Right atrium auricular region (tissue), 2 donors: Measurements from ENCODE around the gene MFSD11. TPM values are rescaled to one million over a fixed set of nuclear protein-coding genes. Genes with fewer than 3 reads are reported as not detected.
A peak's percentile ranks its signal among the peaks of the same experiment; 100 is the strongest.
"Not testable (repeated sequence)": the region's sequence is repeated elsewhere in the genome, so short reads cannot be mapped to it uniquely, and the experiment has no call there.

Experiments used
- DNase-seq: peaks from one replicate; pipeline ENCODE4 v3.0.0-alpha.2; 2019; ENCODE audit warnings: low spot score
- H3K27ac ChIP-seq, 2 donors: fragments of 200-600 bp; sonication (generic); 1 replicate in 1 of 2; 2 replicates in 1 of 2; pipeline ENCODE4 v1.5.1; 2016 to 2019
- H3K27me3 ChIP-seq, 2 donors: fragments of 200-600 bp; sonication (generic); one replicate each; pipeline versions ENCODE4 v1.5.1 to v1.6.0; 2017 to 2019
- H3K36me3 ChIP-seq: fragments of 200-600 bp; sonication (generic); one replicate; pipeline ENCODE4 v1.5.1; 2016
- H3K4me1 ChIP-seq, 2 donors: fragments of 200-600 bp; sonication (generic); one replicate each; pipeline versions ENCODE4 v1.5.1 to v1.6.0; 2017 to 2019
- H3K4me3 ChIP-seq, 2 donors: fragments of 200-600 bp; sonication (generic); 1 replicate in 1 of 2; 2 replicates in 1 of 2; pipeline ENCODE4 v1.5.1; 2017 to 2019; ENCODE audit warnings: mild to moderate bottlenecking in 1 of 2, moderate library complexity in 1 of 2
- H3K9me3 ChIP-seq, 2 donors: fragments of 200-600 bp; sonication (generic); one replicate each; pipeline ENCODE4 v1.5.1; 2019
- total RNA-seq, 2 donors: library from RNA; depleted of rRNA; stranded (reverse); fragments of >200 nt; gene quantifications; one replicate each; pipeline ENCODE4 v1.1.0, GENCODE V29; 2016
- TF ChIP-seq, protein P1 (sequence below), 2 donors: fragments of 200-600 bp; sonication (generic); IDR thresholded peaks; one replicate each; pipeline ENCODE4 v1.5.1; 2019; ENCODE audit warnings: antibody characterized with exemption in 2 of 2

MFSD11 gene
- total RNA-seq, 2 donors from 2014 or later, result 24.8 to 29.3 TPM

DNA sequence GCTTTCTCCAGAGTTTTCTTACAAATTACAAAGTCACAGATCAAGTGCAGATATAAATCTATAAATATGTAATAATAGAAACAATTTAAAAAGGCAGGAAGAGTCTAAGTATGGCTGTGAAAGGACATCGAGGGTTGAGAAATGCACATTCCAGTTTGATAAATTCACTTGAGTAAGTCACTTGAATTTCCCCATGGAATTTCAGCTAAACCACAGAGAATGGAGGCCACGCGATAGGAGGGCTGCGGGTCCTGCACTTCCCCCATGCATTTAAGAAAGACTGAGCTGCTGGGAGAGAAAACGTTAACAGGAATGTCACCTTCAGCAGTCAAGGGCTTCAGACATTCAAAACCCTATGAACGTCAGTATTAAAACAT, 21.1 kb upstream of the MFSD11 start:
- H3K36me3 ChIP-seq, result peaks cover 84% of the 10 kb centered on the region
- H3K27ac ChIP-seq, result peak overlapping the region; percentile 78 to 79
- H3K4me3 ChIP-seq, result no peak overlapping the region
- H3K27me3 ChIP-seq, result no peaks in the 10 kb centered on the region
- peaks cover 0 to 53% of the 10 kb centered on the region in 2 donors for H3K4me1 ChIP-seq
- no peaks in the 10 kb centered on the region for H3K9me3 ChIP-seq
- TF ChIP-seq, protein P1, sequence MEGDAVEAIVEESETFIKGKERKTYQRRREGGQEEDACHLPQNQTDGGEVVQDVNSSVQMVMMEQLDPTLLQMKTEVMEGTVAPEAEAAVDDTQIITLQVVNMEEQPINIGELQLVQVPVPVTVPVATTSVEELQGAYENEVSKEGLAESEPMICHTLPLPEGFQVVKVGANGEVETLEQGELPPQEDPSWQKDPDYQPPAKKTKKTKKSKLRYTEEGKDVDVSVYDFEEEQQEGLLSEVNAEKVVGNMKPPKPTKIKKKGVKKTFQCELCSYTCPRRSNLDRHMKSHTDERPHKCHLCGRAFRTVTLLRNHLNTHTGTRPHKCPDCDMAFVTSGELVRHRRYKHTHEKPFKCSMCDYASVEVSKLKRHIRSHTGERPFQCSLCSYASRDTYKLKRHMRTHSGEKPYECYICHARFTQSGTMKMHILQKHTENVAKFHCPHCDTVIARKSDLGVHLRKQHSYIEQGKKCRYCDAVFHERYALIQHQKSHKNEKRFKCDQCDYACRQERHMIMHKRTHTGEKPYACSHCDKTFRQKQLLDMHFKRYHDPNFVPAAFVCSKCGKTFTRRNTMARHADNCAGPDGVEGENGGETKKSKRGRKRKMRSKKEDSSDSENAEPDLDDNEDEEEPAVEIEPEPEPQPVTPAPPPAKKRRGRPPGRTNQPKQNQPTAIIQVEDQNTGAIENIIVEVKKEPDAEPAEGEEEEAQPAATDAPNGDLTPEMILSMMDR (IDR thresholded peaks at IDR 0.05), result no peak
- no peak for DNase-seq

DNA sequence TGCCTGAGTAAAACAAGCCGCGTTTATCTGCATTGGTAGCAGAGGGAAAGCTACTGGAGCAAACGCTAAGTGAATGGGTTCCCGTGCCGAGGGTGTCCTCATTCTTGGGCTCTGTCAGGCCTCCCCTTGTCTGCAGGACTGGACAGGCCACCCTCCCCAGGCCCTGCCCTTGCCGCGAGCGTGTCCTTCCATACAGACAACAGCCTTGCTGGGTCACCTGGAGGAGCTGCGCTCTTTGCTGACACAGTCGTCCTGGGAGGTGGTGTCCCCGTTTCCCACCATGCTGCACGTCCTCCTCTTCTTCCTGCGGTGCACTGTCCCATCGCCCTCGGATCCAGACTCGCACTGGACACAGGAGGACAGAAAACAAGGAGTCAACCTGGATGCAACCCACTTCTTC, 19.4 kb upstream of the MFSD11 start:
- TF ChIP-seq, protein P1 (IDR thresholded peaks at IDR 0.05), result no peak
- no peaks in the 10 kb centered on the region for H3K9me3 ChIP-seq

DNA sequence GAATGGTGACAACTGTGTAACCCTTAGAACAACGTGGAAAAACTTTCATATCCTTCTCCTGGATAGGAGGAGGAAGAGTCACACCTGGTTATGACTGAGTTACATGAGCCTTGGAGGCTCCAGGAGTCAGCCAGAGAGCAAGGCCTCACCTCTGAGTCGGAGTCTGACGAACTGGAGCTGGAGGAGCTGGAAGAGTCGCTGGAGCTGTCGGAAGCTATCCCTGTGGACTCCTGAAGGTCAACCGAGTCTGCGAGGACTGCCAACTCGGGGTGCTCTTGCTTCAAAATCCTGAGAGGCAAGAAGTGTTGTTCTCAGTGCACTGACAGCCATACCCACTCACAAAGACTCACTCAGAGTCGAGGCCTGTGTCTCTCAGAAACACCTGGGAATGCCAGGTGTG, 17.7 kb upstream of the MFSD11 start:
- peaks cover 98% of the 10 kb centered on the region for H3K36me3 ChIP-seq

More for the DNA sequence above, 19.4 kb upstream of the MFSD11 start:
- no peak for DNase-seq
- peaks cover 0 to 57% of the 10 kb centered on the region in 2 donors for H3K4me1 ChIP-seq
- H3K27me3 ChIP-seq, result no peaks in the 10 kb centered on the region
- no peak overlapping the region for H3K27ac ChIP-seq
- H3K4me3 ChIP-seq, result no peak overlapping the region
- peaks cover 91% of the 10 kb centered on the region for H3K36me3 ChIP-seq

DNA sequence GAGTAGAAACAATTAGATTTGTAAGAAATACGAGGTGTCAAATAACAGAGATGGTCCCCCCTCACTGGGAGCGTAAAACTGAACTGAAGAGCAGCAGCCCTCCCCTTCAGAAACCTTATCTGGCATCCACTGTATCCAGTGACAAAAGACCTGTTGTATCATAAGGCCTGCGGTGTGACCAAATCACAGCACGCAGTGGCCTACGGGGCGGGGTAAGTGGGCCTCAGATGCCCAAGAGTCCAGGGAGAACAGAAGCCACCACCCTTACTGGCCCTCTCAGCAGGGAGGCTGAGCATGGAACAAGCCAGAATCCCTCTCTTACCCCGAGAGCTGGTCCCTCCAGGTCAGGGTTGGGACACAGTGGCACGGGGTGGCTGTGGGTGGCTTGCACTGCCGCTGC, 17.0 kb upstream of the MFSD11 start:
- Histone ChIP-seq H3K4me3 (no peak overlapping the region), H3K27ac (peak overlapping the region in 1 of 2 donors; percentile 33), H3K9me3 (no peaks in the 10 kb centered on the region), H3K36me3 (peaks cover 92% of the 10 kb centered on the region), H3K4me1 (peaks cover 0 to 63% of the 10 kb centered on the region in 2 donors), H3K27me3 (no peaks in the 10 kb centered on the region)
- TF ChIP-seq, protein P1 (IDR thresholded peaks at IDR 0.05), result no peak
- DNase-seq, result no peak

More for the DNA sequence above, 17.7 kb upstream of the MFSD11 start:
- no peak overlapping the region for H3K27ac ChIP-seq
- H3K4me1 ChIP-seq, result peaks cover 0 to 66% of the 10 kb centered on the region in 2 donors
- TF ChIP-seq, protein P1 (IDR thresholded peaks at IDR 0.05), result no peak
- peak; percentile 18 for DNase-seq
- H3K27me3 ChIP-seq, result no peaks in the 10 kb centered on the region
- no peak overlapping the region for H3K4me3 ChIP-seq
- no peaks in the 10 kb centered on the region for H3K9me3 ChIP-seq

DNA sequence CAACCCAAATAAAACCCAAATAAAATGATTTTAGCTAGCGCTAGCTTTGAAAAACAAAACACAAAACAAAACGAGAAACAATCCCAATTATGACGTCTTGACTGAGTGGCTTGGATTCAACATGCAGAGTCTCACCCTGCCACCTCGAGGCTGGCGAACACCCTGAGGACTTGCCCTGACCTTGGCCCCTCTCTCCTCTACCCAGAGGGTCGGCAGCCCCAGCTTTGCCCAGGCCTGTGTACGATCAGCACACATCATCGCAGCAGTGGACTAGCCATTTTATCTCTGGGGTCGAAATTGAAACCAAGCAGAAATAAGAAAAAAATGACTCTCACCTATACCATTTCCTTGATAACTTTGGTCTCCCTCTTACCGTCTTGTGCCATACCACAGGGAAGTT, 16.5 kb upstream of the MFSD11 start:
- Histone ChIP-seq H3K9me3 (no peaks in the 10 kb centered on the region), H3K4me1 (peaks cover 0 to 58% of the 10 kb centered on the region in 2 donors), H3K27ac (peak overlapping the region in 1 of 2 donors; percentile 33), H3K36me3 (peaks cover 87% of the 10 kb centered on the region), H3K27me3 (no peaks in the 10 kb centered on the region), H3K4me3 (no peak overlapping the region)
- no peak for DNase-seq
- TF ChIP-seq, protein P1 (IDR thresholded peaks at IDR 0.05), result no peak

GRCh38 chr17:76722279-76722678, 15.6 kb upstream of the MFSD11 start:
- Histone ChIP-seq H3K9me3 (no peaks in the 10 kb centered on the region), H3K4me3 (no peak overlapping the region), H3K4me1 (peaks cover 0 to 51% of the 10 kb centered on the region in 2 donors), H3K27me3 (no peaks in the 10 kb centered on the region), H3K36me3 (peaks cover 79% of the 10 kb centered on the region), H3K27ac (no peak overlapping the region)
- DNase-seq, result no peak
- TF ChIP-seq, protein P1 (IDR thresholded peaks at IDR 0.05), result no peak

DNA sequence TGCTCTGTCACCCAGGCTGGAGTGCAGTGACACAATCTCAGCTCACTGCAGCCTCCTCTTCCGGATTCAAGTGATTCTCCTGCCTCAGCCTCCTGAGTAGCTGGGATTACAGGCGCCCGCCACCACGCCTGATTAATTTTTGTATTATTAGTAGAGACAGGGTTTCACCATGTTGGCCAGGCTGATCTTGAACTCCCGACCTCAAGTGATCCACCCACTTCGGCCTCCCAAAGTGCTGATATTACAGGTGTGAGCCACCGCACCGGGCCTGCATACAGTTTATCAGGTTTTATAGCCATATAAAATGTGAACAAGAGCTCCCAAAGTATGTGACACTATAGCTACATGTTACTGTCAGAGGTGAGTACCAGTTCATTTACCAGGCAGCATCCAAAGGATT, 14.9 kb upstream of the MFSD11 start:
- not testable (repeated sequence) for H3K27me3 ChIP-seq, H3K4me3 ChIP-seq, DNase-seq, H3K27ac ChIP-seq, H3K9me3 ChIP-seq
- Histone ChIP-seq H3K36me3 (peaks cover 72% of the 10 kb centered on the region), H3K4me1 (peaks cover 0 to 53% of the 10 kb centered on the region in 2 donors)
